ENCODE data around the gene NHSL2.

DNA sequence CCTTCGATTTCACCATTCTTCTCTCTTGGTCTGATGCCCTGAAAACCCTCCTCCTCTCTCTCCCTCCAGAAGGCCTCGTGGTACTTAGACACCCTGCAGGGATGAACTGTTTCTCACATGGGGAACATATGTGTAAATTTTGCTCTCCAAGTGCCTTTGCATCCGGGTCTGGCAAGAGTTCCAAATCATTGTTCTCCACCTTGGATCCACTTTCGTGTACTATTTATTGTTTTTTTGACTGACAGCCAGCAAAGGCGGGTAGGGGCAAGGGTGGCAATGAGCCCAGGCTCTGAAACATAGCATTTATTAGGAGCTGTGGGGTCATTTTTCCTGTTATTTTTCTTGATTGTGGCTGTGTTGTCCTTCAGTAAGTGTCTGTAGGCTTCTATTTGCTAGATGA, 139.4 kb downstream of the NHSL2 start:
- no peak for TF ChIP-seq EZH2phosphoT487 (IDR thresholded peaks at IDR 0.05; ENCODE audit: borderline replicate concordance, low read depth, low read length)
- TF ChIP-seq, protein P1, sequence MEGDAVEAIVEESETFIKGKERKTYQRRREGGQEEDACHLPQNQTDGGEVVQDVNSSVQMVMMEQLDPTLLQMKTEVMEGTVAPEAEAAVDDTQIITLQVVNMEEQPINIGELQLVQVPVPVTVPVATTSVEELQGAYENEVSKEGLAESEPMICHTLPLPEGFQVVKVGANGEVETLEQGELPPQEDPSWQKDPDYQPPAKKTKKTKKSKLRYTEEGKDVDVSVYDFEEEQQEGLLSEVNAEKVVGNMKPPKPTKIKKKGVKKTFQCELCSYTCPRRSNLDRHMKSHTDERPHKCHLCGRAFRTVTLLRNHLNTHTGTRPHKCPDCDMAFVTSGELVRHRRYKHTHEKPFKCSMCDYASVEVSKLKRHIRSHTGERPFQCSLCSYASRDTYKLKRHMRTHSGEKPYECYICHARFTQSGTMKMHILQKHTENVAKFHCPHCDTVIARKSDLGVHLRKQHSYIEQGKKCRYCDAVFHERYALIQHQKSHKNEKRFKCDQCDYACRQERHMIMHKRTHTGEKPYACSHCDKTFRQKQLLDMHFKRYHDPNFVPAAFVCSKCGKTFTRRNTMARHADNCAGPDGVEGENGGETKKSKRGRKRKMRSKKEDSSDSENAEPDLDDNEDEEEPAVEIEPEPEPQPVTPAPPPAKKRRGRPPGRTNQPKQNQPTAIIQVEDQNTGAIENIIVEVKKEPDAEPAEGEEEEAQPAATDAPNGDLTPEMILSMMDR (conservative IDR thresholded peaks at IDR 0.05; ENCODE audit: low read length), result no peak
